ENCODE measurements around the gene MRPS6.

MRPS6 gene

GRCh38 chr21:34184232-34184631 lies 110.9 kb downstream of the MRPS6 start:
- no peak for TF ChIP-seq CTCF (conservative IDR thresholded peaks at IDR 0.05; ENCODE audit: low read depth, low read length)
- Histone ChIP-seq H3K4me3 (IDR thresholded peaks at IDR 0.05; ENCODE audit: insufficient read depth, low read depth, low read length) (no peak overlapping the region), H2AFZ (ENCODE audit: low read depth) (no peak overlapping the region), H3K4me2 (no peak overlapping the region), H4K20me1 (ENCODE audit: insufficient read depth) (no peaks in the 10 kb centered on the region), H3K27ac (no peak overlapping the region), H3K9ac (no peak overlapping the region), H3K36me3 (ENCODE audit: insufficient read depth) (no peaks in the 10 kb centered on the region), H3K4me1 (ENCODE audit: low read depth, poor library complexity, severe bottlenecking) (no peaks in the 10 kb centered on the region), H3K27me3 (ENCODE audit: insufficient read depth, low read depth) (no peaks in the 10 kb centered on the region), H3K79me2 (ENCODE audit: insufficient read depth, low read depth) (no peaks in the 10 kb centered on the region)

GRCh38 chr21:34185026-34185750 lies 111.8 kb downstream of the MRPS6 start:
- TF ChIP-seq CTCF (conservative IDR thresholded peaks at IDR 0.05; ENCODE audit: low read depth, low read length) = no peak
- Histone ChIP-seq H3K4me2 (no peak overlapping the region), H3K27me3 (ENCODE audit: insufficient read depth, low read depth) (no peaks in the 10 kb centered on the region), H3K9ac (no peak overlapping the region), H3K4me3 (IDR thresholded peaks at IDR 0.05; ENCODE audit: insufficient read depth, low read depth, low read length) (no peak overlapping the region), H3K4me1 (ENCODE audit: low read depth, poor library complexity, severe bottlenecking) (no peaks in the 10 kb centered on the region), H4K20me1 (ENCODE audit: insufficient read depth) (no peaks in the 10 kb centered on the region), H3K79me2 (ENCODE audit: insufficient read depth, low read depth) (no peaks in the 10 kb centered on the region), H2AFZ (ENCODE audit: low read depth) (no peak overlapping the region), H3K36me3 (ENCODE audit: insufficient read depth) (no peaks in the 10 kb centered on the region), H3K27ac (no peak overlapping the region)

- Histone ChIP-seq H3K9ac (no peak overlapping the region), H3K79me2 (ENCODE audit: insufficient read depth, low read depth) (no peaks in the 10 kb centered on the region), H3K4me3 (IDR thresholded peaks at IDR 0.05; ENCODE audit: insufficient read depth, low read depth, low read length) (no peak overlapping the region), H2AFZ (ENCODE audit: low read depth) (no peak overlapping the region), H3K4me1 (ENCODE audit: low read depth, poor library complexity, severe bottlenecking) (no peaks in the 10 kb centered on the region), H4K20me1 (ENCODE audit: insufficient read depth) (no peaks in the 10 kb centered on the region), H3K36me3 (ENCODE audit: insufficient read depth) (no peaks in the 10 kb centered on the region), H3K27ac (no peak overlapping the region), H3K27me3 (ENCODE audit: insufficient read depth, low read depth) (no peaks in the 10 kb centered on the region), H3K4me2 (no peak overlapping the region)
- no peak for TF ChIP-seq CTCF (conservative IDR thresholded peaks at IDR 0.05; ENCODE audit: low read depth, low read length)
Measured at GRCh38 chr21:34186109-34186719, 112.8 kb downstream of the MRPS6 start.

- Histone ChIP-seq H3K27me3 (ENCODE audit: insufficient read depth, low read depth) (no peaks in the 10 kb centered on the region), H3K79me2 (ENCODE audit: insufficient read depth, low read depth) (no peaks in the 10 kb centered on the region), H3K4me1 (ENCODE audit: low read depth, poor library complexity, severe bottlenecking) (no peaks in the 10 kb centered on the region)
Measured at GRCh38 chr21:34187935-34188334, 114.6 kb downstream of the MRPS6 start.

More at GRCh38 chr21:34187935-34188334, 114.6 kb downstream of the MRPS6 start:
- no peak for TF ChIP-seq CTCF (conservative IDR thresholded peaks at IDR 0.05; ENCODE audit: low read depth, low read length)
- Histone ChIP-seq H3K9ac (no peak overlapping the region), H3K4me3 (IDR thresholded peaks at IDR 0.05; ENCODE audit: insufficient read depth, low read depth, low read length) (no peak overlapping the region), H2AFZ (ENCODE audit: low read depth) (no peak overlapping the region), H4K20me1 (ENCODE audit: insufficient read depth) (no peaks in the 10 kb centered on the region), H3K27ac (no peak overlapping the region), H3K36me3 (ENCODE audit: insufficient read depth) (no peaks in the 10 kb centered on the region), H3K4me2 (no peak overlapping the region)

Data from KMS-11 (cell line).